Measurements from ENCODE around the gene TBXAS1. TPM values are rescaled to one million over a fixed set of nuclear protein-coding genes. Genes with fewer than 3 reads are reported as not detected.
"Not testable (repeated sequence)": the region's sequence is repeated elsewhere in the genome, so short reads cannot be mapped to it uniquely, and the experiment has no call there.

Gene TBXAS1
- polyA plus RNA-seq, 2 of the 4 experiments (the other 2 are of a cell fraction), result 8.8 to 11.6 TPM

- no peak for DNase-seq (ENCODE audit: low read depth in 1 of 2, low spot score in 1 of 2)
- TF ChIP-seq KDM1A (IDR thresholded peaks at IDR 0.05; ENCODE audit: low read depth) (no peak), BCL3 (IDR thresholded peaks at IDR 0.05) (no peak), KDM5A (IDR thresholded peaks at IDR 0.05) (no peak), NPAS2 (CRISPR knock-in tag; IDR thresholded peaks at IDR 0.05; ENCODE audit: borderline replicate concordance) (no peak), CTCF (IDR thresholded peaks at IDR 0.05) (no peak), ELK1 (IDR thresholded peaks at IDR 0.05; ENCODE audit: low read depth, low read length) (no peak), CHD4 (IDR thresholded peaks at IDR 0.05; ENCODE audit: borderline replicate concordance) (no peak), RARB (CRISPR knock-in tag; IDR thresholded peaks at IDR 0.05) (no peak), JUNB (IDR thresholded peaks at IDR 0.05) (no peak), CHD2 (IDR thresholded peaks at IDR 0.05; ENCODE audit: low read length, partially characterized antibody) (no peak), E2F6 (IDR thresholded peaks at IDR 0.05; ENCODE audit: borderline replicate concordance, low read depth) (no peak), TP53 (CRISPR knock-in tag; IDR thresholded peaks at IDR 0.05) (no peak), CBX8 (IDR thresholded peaks at IDR 0.05) (no peak)
- POLR2A ChIA-PET, result no interaction called here
- CTCF ChIA-PET, result interaction anchor here (0.6 to 1.6 kb wide), 4 partner anchors 12 to 131 kb away, joined by 3 read pairs; no protein-coding TSS in a partner anchor
- Histone ChIP-seq H3K4me1 (no peaks in the 10 kb centered on the region), H3K4me2 (no peak overlapping the region), H3K27ac (no peak overlapping the region), H3K9me3 (no peaks in the 10 kb centered on the region), H3K4me3 (no peak overlapping the region)
- WGBS (ENCODE audit: missing lambda C conversion rate), result 86% methylated on average over 15 of the region's 15 CpGs
- no peak for FAIRE-seq
- ATAC-seq, result no peak
Measured at GRCh38 chr7:139842401-139843210, 13.5 kb downstream of the TBXAS1 start.

GRCh38 chr7:139843211-139843537, 14.1 kb downstream of the TBXAS1 start:
- POLR2A ChIA-PET; FAIRE-seq; H3K4me1 ChIP-seq; H3K27ac ChIP-seq; ATAC-seq; H3K9me3 ChIP-seq; H3K4me3 ChIP-seq; DNase-seq (ENCODE audit: low read depth in 1 of 2, low spot score in 1 of 2); H3K4me2 ChIP-seq: not testable (repeated sequence)
- TF ChIP-seq ZC3H11A (IDR thresholded peaks at IDR 0.05), result peak; percentile 62
- 91% methylated on average over 4 of the region's 4 CpGs for WGBS (ENCODE audit: missing lambda C conversion rate)
- CTCF ChIA-PET, result interaction anchor here (1.6 kb wide), 1 partner anchor 13 kb away, joined by 3 read pairs; no protein-coding TSS in a partner anchor

GRCh38 chr7:139844779-139845442, 15.8 kb downstream of the TBXAS1 start:
- no peaks in the 10 kb centered on the region for H3K4me1 ChIP-seq
- TF ChIP-seq NR3C1 (IDR thresholded peaks at IDR 0.05), result no peak
- no peak for TF ChIP-seq NPAS2 (CRISPR knock-in tag; IDR thresholded peaks at IDR 0.05; ENCODE audit: borderline replicate concordance)
- no peak for TF ChIP-seq USF2 (IDR thresholded peaks at IDR 0.05)
- no peak for TF ChIP-seq HDAC2 (IDR thresholded peaks at IDR 0.05)
- no peak overlapping the region for H3K4me2 ChIP-seq
- ATAC-seq (peak in 1 of 2 experiments; percentile 39; a peak in 1 of 6 replicates), DNase-seq (ENCODE audit: low read depth in 1 of 2, low spot score in 1 of 2) (peak in 1 of 2 experiments; percentile 5), FAIRE-seq (no peak)
- no peak overlapping the region for H3K27ac ChIP-seq
- POLR2A ChIA-PET, result no interaction called here
- WGBS (ENCODE audit: missing lambda C conversion rate), result 71% methylated on average over 4 of the region's 4 CpGs
- H3K4me3 ChIP-seq, result no peak overlapping the region
- H3K9me3 ChIP-seq, result peaks cover 6% of the 10 kb centered on the region; the same call in 1 of the 3 replicates
- CTCF ChIA-PET, result no interaction called here
